CD4-positive, CD25-positive, alpha-beta regulatory T cell (primary cell): Measurements from ENCODE around the gene GPR52. TPM values are rescaled to one million over a fixed set of nuclear protein-coding genes. Genes with fewer than 3 reads are reported as not detected.

Experiments
- ATAC-seq, 2 donors: fragments of 150-1000 bp; cut with Tn5 transposase; one replicate each; pipeline ENCODE4 v1.10.0; 2021; ENCODE audit warnings: low read depth in 2 of 2, moderate number of reproducible peaks in 2 of 2, moderate library complexity in 1 of 2
- DNase-seq, 3 donors: peaks; one replicate each; pipeline versions ENCODE4 v3.0.0 to v3.0.0-alpha.2; 2012 to 2022; ENCODE audit warnings: mixed read lengths in 1 of 3
- H3K27ac ChIP-seq: one replicate; pipeline ENCODE4 v1.7.0; 2013; ENCODE audit warnings: mild to moderate bottlenecking, low read length; ENCODE audit not compliant: insufficient read depth, poor library complexity, severe bottlenecking
- H3K27me3 ChIP-seq: one replicate; pipeline ENCODE4 v1.7.0; 2013; ENCODE audit warnings: low read length; ENCODE audit not compliant: control insufficient read depth, insufficient read depth
- H3K36me3 ChIP-seq: one replicate; pipeline ENCODE4 v1.7.0; 2013; ENCODE audit warnings: mild to moderate bottlenecking, low read length, moderate library complexity; ENCODE audit not compliant: control insufficient read depth, insufficient read depth
- H3K4me1 ChIP-seq: 2 replicates; pipeline ENCODE4 v1.7.0; 2013; ENCODE audit warnings: mild to moderate bottlenecking, low read length; ENCODE audit not compliant: insufficient read depth, control insufficient read depth, poor library complexity, severe bottlenecking
- H3K4me3 ChIP-seq: one replicate; pipeline ENCODE4 v1.7.0; 2013; ENCODE audit warnings: low read depth, mild to moderate bottlenecking, low read length, moderate library complexity
- H3K9me3 ChIP-seq, 2 experiments: 1 replicate in 1 of 2; 2 replicates in 1 of 2; pipeline ENCODE4 v1.7.0; 2013; ENCODE audit warnings: low read length in 2 of 2, mild to moderate bottlenecking in 1 of 2, moderate library complexity in 1 of 2; ENCODE audit not compliant: control insufficient read depth in 2 of 2
- H3K27ac Mint-ChIP-seq, 3 donors: one replicate each; pipeline ENCODE4 v1.8.0; 2020 to 2022; ENCODE audit warnings: mild to moderate bottlenecking in 3 of 3, mixed read lengths in 3 of 3, moderate library complexity in 2 of 3
- H3K27me3 Mint-ChIP-seq: one replicate; pipeline ENCODE4 v1.8.0; 2022; ENCODE audit warnings: mild to moderate bottlenecking, mixed read lengths
- H3K36me3 Mint-ChIP-seq: one replicate; pipeline ENCODE4 v1.8.0; 2020; ENCODE audit warnings: mixed read lengths
- H3K4me1 Mint-ChIP-seq, 4 donors: one replicate each; pipeline ENCODE4 v1.8.0; 2020 to 2022; ENCODE audit warnings: mixed read lengths in 4 of 4, mild to moderate bottlenecking in 1 of 4
- H3K4me3 Mint-ChIP-seq, 4 donors: one replicate each; pipeline ENCODE4 v1.8.0; 2020 to 2022; ENCODE audit warnings: mild to moderate bottlenecking in 4 of 4, mixed read lengths in 4 of 4, moderate library complexity in 3 of 4
- H3K9me3 Mint-ChIP-seq, 7 donors: one replicate each; pipeline ENCODE4 v1.8.0; 2020 to 2022; ENCODE audit warnings: mixed read lengths in 7 of 7, mild to moderate bottlenecking in 3 of 7, moderate library complexity in 2 of 7
- polyA plus RNA-seq, 4 donors: library from polyadenylated mRNA; unstranded; fragments of 300-500 nt; fragmentation: Illumina TruSeq; gene quantifications; one replicate each; pipeline ENCODE4 v1.2.3, GENCODE V29; 2021
- total RNA-seq: library from RNA; stranded (reverse); gene quantifications from one replicate; pipeline ENCODE4 v1.2.3, GENCODE V29; 2022

The GPR52 gene
- total and polyA plus RNA-seq, 5 donors from 2014 or later: 11.3 TPM; not detected in 4

DNA sequence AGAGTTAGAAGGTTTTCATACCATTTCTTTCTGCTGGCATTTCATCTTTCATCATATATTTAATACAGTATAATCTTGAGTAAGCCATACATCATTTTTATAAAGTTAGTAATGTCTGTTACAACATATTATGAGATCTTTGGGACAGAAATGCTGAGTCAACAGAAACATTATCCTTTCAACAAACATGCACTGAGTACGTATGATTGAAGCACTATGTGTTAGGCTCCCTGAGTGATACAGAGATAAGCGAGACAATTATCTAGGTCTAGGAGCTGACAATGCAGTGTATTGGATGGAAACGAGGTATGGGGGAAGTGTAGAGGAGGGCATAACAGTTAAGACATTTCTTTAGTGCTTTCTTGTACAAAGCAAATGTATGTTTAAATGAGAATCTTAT lies 19.7 kb upstream of the GPR52 start:
- Mint-ChIP-seq H3K27ac (no peak overlapping the region), H3K9me3 (no peaks in the 10 kb centered on the region), H3K4me1 (peaks cover 4 to 7% (median 6%) of the 10 kb centered on the region in 4 donors), H3K4me3 (no peak overlapping the region), H3K27me3 (no peaks in the 10 kb centered on the region), H3K36me3 (no peaks in the 10 kb centered on the region)
- Histone ChIP-seq H3K27me3 (no peaks in the 10 kb centered on the region), H3K9me3 (no peaks in the 10 kb centered on the region), H3K4me3 (no peak overlapping the region), H3K4me1 (no peaks in the 10 kb centered on the region), H3K27ac (no peak overlapping the region), H3K36me3 (no peaks in the 10 kb centered on the region)
- no peak for ATAC-seq
- DNase-seq: no peak

DNA sequence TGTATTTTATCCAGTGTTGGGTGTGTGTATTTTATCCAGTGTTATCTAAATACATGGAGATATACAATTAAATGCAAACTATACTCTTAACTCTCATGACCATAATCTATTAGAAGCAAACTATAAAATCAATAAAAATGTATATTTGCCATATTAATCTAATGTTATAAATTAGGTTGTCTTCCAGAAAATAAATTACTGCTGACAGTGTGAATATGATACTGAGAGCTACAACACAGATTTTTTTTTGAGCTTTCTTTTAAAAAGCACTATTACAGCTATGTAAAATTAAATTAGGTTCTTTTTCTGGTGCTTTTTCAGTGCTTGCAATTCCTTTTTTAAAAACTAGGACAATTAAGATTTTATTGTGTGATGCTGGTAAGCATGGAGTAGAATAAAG lies 19.0 kb upstream of the GPR52 start:
- no peaks in the 10 kb centered on the region for H3K27me3 ChIP-seq
- Mint-ChIP-seq H3K36me3 (no peaks in the 10 kb centered on the region), H3K4me1 (peaks cover 2 to 7% (median 6%) of the 10 kb centered on the region in 4 donors), H3K27me3 (no peaks in the 10 kb centered on the region), H3K4me3 (no peak overlapping the region), H3K27ac (no peak overlapping the region), H3K9me3 (no peaks in the 10 kb centered on the region)
- no peak overlapping the region for H3K27ac ChIP-seq
- no peak for DNase-seq
- no peak for ATAC-seq
- no peaks in the 10 kb centered on the region for H3K9me3 ChIP-seq
- H3K4me1 ChIP-seq: no peaks in the 10 kb centered on the region
- H3K36me3 ChIP-seq: no peaks in the 10 kb centered on the region
- H3K4me3 ChIP-seq: no peak overlapping the region

DNA sequence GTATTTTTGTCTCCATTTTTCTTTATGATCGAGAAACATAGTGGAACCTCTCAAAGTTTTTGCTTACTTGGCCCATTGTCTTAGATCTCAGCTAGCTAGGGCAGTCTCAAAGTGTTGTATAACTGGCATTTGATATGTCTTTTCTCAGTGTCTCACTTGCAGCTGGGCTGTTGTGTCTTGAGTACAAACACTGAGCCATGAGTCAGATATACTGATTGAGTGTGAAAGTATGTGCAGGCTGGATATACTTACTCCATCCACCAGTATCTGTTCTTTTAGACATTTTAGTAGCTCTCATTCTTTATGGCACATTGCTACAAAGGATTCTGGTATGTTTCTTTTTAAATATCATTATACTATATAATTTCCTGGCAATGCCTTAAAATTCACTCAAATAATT lies 14.3 kb upstream of the GPR52 start:
- Histone ChIP-seq H3K27me3 (no peaks in the 10 kb centered on the region), H3K27ac (no peak overlapping the region), H3K4me3 (no peak overlapping the region), H3K9me3 (no peaks in the 10 kb centered on the region), H3K4me1 (no peaks in the 10 kb centered on the region), H3K36me3 (no peaks in the 10 kb centered on the region)
- H3K9me3 Mint-ChIP-seq: no peaks in the 10 kb centered on the region
- ATAC-seq (no peak), DNase-seq (no peak)
- no peak overlapping the region for H3K27ac Mint-ChIP-seq
- peaks cover 0 to 2% (median 0%) of the 10 kb centered on the region in 4 donors for H3K4me1 Mint-ChIP-seq
- no peak overlapping the region for H3K4me3 Mint-ChIP-seq
- no peaks in the 10 kb centered on the region for H3K27me3 Mint-ChIP-seq
- H3K36me3 Mint-ChIP-seq: no peaks in the 10 kb centered on the region

DNA sequence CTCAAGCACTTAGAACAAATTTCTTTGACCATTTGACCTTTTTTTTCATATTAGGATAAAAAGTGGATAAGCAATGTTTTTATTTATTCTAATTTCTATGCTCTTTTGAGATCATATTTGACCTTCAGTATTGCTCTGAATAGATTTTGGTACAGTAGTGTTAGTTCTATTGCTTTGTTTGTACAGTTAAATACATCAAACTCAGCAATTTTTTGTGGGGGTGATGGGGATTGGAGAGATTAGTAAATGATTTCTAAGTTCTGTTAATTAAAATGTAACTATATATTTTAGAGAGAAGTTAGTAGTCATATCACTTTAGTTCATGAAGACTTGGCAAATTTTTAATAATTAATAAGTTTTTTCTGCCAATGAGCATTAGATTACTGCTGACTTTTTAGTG lies 2.4 kb upstream of the GPR52 start:
- Histone ChIP-seq H3K36me3 (no peaks in the 10 kb centered on the region), H3K4me3 (no peak overlapping the region), H3K4me1 (no peaks in the 10 kb centered on the region), H3K27ac (no peak overlapping the region), H3K27me3 (no peaks in the 10 kb centered on the region), H3K9me3 (no peaks in the 10 kb centered on the region)
- Mint-ChIP-seq H3K4me3 (peak overlapping the region in 1 of 4 donors; percentile 5), H3K4me1 (peaks cover 5 to 35% (median 9%) of the 10 kb centered on the region in 4 donors), H3K36me3 (peaks cover 6% of the 10 kb centered on the region), H3K9me3 (peaks cover 0 to 3% (median 0%) of the 10 kb centered on the region in 7 donors), H3K27ac (no peak overlapping the region), H3K27me3 (no peaks in the 10 kb centered on the region)
- no peak for ATAC-seq
- DNase-seq: no peak

DNA sequence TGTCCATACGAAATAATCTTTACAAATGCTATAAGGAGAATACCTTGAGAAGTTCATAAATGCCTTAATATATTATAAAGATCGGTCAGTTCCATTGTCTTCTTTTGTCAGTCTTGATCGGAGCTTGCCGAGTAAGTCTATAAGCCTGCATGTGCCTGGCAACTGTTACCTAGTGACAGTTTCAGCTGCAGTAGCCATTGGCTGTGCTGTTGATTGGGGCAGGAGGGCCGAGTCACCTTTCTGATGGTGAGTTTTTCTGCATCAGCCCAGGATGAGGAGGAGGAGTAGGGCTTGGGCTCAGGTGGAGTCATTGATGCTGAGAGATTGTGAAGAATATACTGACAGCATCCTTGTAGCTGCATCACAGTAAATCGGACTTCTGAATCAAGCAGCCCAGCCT lies 1.9 kb upstream of the GPR52 start:
- Histone ChIP-seq H3K4me1 (no peaks in the 10 kb centered on the region), H3K4me3 (no peak overlapping the region), H3K27ac (no peak overlapping the region), H3K36me3 (no peaks in the 10 kb centered on the region), H3K27me3 (no peaks in the 10 kb centered on the region), H3K9me3 (no peaks in the 10 kb centered on the region)
- Mint-ChIP-seq H3K4me1 (peaks cover 5 to 33% (median 9%) of the 10 kb centered on the region in 4 donors), H3K4me3 (no peak overlapping the region), H3K9me3 (peaks cover 0 to 3% (median 0%) of the 10 kb centered on the region in 7 donors), H3K27ac (peak overlapping the region in 1 of 3 donors; percentile 41), H3K27me3 (no peaks in the 10 kb centered on the region), H3K36me3 (peaks cover 6% of the 10 kb centered on the region)
- DNase-seq (no peak), ATAC-seq (no peak)

DNA sequence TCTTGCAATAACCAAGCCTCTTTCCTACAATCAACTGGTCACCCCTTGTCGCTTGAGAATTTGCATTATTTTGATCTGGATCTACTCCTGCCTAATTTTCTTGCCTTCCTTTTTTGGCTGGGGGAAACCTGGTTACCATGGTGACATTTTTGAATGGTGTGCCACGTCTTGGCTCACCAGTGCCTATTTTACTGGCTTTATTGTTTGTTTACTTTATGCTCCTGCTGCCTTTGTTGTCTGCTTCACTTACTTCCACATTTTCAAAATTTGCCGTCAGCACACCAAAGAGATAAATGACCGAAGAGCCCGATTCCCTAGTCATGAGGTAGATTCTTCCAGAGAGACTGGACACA lies 743 bp downstream of the GPR52 start:
- Histone ChIP-seq H3K9me3 (no peaks in the 10 kb centered on the region), H3K36me3 (no peaks in the 10 kb centered on the region), H3K27ac (no peak overlapping the region), H3K4me1 (no peaks in the 10 kb centered on the region), H3K27me3 (no peaks in the 10 kb centered on the region), H3K4me3 (no peak overlapping the region)
- Mint-ChIP-seq H3K27ac (no peak overlapping the region), H3K9me3 (no peaks in the 10 kb centered on the region), H3K27me3 (no peaks in the 10 kb centered on the region), H3K36me3 (peaks cover 6% of the 10 kb centered on the region), H3K4me3 (no peak overlapping the region), H3K4me1 (peaks cover 6 to 27% (median 10%) of the 10 kb centered on the region in 4 donors)
- ATAC-seq: no peak
- DNase-seq: no peak

DNA sequence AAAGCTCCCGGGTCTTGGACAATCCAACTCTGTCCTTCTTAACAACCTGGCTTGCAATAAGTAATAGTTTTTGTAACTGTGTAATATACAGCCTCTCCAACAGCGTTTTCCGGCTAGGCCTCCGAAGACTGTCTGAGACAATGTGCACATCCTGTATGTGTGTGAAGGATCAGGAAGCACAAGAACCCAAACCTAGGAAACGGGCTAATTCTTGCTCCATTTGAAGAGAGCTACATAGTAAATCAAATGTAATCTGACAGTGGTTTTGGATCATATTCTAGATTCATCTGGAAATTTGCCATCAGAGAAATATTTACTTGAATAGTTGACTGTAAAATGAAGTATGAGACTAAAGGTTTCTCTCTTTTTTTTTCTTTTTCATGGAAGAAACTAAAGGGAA lies 1.2 kb downstream of the GPR52 start:
- Mint-ChIP-seq H3K36me3 (peaks cover 6% of the 10 kb centered on the region), H3K27me3 (no peaks in the 10 kb centered on the region), H3K4me3 (no peak overlapping the region), H3K4me1 (peaks cover 6 to 22% (median 9%) of the 10 kb centered on the region in 4 donors), H3K27ac (no peak overlapping the region), H3K9me3 (no peaks in the 10 kb centered on the region)
- H3K27ac ChIP-seq: no peak overlapping the region
- no peaks in the 10 kb centered on the region for H3K36me3 ChIP-seq
- ATAC-seq: no peak
- DNase-seq: no peak
- no peaks in the 10 kb centered on the region for H3K9me3 ChIP-seq
- H3K4me3 ChIP-seq: no peak overlapping the region
- no peaks in the 10 kb centered on the region for H3K4me1 ChIP-seq
- no peaks in the 10 kb centered on the region for H3K27me3 ChIP-seq

DNA sequence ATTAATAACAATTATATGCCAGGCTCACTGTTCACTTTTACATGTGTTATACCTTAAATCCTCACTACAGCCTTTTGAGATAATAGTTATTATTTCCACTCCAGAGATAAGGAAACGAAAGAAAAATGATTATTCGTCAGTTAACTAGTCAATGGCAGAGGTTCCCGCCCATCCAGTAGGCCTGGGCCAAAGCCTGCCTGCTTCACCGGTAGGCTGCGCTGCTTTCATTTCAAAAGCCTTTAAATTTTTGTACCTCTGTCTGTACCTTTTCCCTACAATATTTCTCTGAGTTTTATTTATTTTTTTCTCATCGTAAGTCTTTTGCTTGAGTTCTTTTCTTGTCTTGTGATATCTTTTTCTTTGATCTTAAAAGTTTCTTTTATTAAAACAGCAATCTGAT lies 3.6 kb downstream of the GPR52 start:
- no peak overlapping the region for H3K27ac Mint-ChIP-seq
- peaks cover 6% of the 10 kb centered on the region for H3K36me3 Mint-ChIP-seq
- no peaks in the 10 kb centered on the region for H3K4me1 ChIP-seq
- H3K27me3 Mint-ChIP-seq: no peaks in the 10 kb centered on the region
- no peak for DNase-seq
- H3K4me3 ChIP-seq: no peak overlapping the region
- no peak for ATAC-seq
- H3K27me3 ChIP-seq: no peaks in the 10 kb centered on the region
- H3K4me1 Mint-ChIP-seq: peaks cover 0 to 14% (median 6%) of the 10 kb centered on the region in 4 donors
- H3K9me3 Mint-ChIP-seq: no peaks in the 10 kb centered on the region
- no peak overlapping the region for H3K4me3 Mint-ChIP-seq
- H3K27ac ChIP-seq: no peak overlapping the region
- no peaks in the 10 kb centered on the region for H3K9me3 ChIP-seq
- H3K36me3 ChIP-seq: no peaks in the 10 kb centered on the region
